Activated CD8-positive, alpha-beta T cell treated with anti-CD3 and anti-CD28 coated beads for 36 hours (primary cell): ENCODE results near the gene TMEM109. TPM values are rescaled to one million over a fixed set of nuclear protein-coding genes. Genes with fewer than 3 reads are reported as not detected.

ENCODE experiments used
- ATAC-seq: fragments of 200-7000 bp; cut with Tn5 transposase; one replicate; pipeline ENCODE4 v1.10.0; 2021; ENCODE audit warnings: mild to moderate bottlenecking, moderate library complexity
- CTCF ChIA-PET: fragments of 350-600 bp; sonication (Branson Sonifier 250); formaldehyde crosslinking; loops from one replicate; lab custom pipeline; 2021; ENCODE audit warnings: antibody characterized with exemption; lab: Charles Lee
- POLR2A ChIA-PET: fragments of 350-600 bp; sonication (Branson Sonifier 250); formaldehyde crosslinking; loops from one replicate; lab custom pipeline; 2021; ENCODE audit warnings: antibody characterized with exemption; lab: Charles Lee
- DNase-seq: peaks from one replicate; pipeline ENCODE4 v3.0.0-alpha.2; 2020
- H3K27ac Mint-ChIP-seq: one replicate; pipeline ENCODE4 v1.8.0; 2021; ENCODE audit warnings: mild to moderate bottlenecking, mixed read lengths
- H3K27me3 Mint-ChIP-seq: one replicate; pipeline ENCODE4 v1.8.0; 2021; ENCODE audit warnings: mixed read lengths
- H3K36me3 Mint-ChIP-seq: one replicate; pipeline ENCODE4 v1.8.0; 2021; ENCODE audit warnings: low read depth, mixed read lengths
- H3K4me1 Mint-ChIP-seq: one replicate; pipeline ENCODE4 v1.8.0; 2021; ENCODE audit warnings: low read depth, mixed read lengths
- H3K4me3 Mint-ChIP-seq: one replicate; pipeline ENCODE4 v1.8.0; 2021; ENCODE audit warnings: mild to moderate bottlenecking, moderate library complexity, mixed read lengths
- H3K9me3 Mint-ChIP-seq: one replicate; pipeline ENCODE4 v1.8.0; 2021; ENCODE audit warnings: mixed read lengths
- CTCF ChIP-seq: fragments of 200-600 bp; IDR thresholded peaks from one replicate; pipeline ENCODE4 v1.8.0; 2022; ENCODE audit warnings: antibody characterized with exemption, mild to moderate bottlenecking
- intact Hi-C: fragments of 100-400 bp; cut with micrococcal nuclease; formaldehyde crosslinking; loops from one replicate; pipeline ENCODE4 v1.10.0; 2022
- total RNA-seq, 2 experiments: library from RNA; stranded (reverse); gene quantifications; one replicate each; pipeline ENCODE4 v1.2.3, GENCODE V29; 2021

The TMEM109 gene
- total RNA-seq, 2 experiments from 2014 or later = 93.2 to 101 TPM

DNA sequence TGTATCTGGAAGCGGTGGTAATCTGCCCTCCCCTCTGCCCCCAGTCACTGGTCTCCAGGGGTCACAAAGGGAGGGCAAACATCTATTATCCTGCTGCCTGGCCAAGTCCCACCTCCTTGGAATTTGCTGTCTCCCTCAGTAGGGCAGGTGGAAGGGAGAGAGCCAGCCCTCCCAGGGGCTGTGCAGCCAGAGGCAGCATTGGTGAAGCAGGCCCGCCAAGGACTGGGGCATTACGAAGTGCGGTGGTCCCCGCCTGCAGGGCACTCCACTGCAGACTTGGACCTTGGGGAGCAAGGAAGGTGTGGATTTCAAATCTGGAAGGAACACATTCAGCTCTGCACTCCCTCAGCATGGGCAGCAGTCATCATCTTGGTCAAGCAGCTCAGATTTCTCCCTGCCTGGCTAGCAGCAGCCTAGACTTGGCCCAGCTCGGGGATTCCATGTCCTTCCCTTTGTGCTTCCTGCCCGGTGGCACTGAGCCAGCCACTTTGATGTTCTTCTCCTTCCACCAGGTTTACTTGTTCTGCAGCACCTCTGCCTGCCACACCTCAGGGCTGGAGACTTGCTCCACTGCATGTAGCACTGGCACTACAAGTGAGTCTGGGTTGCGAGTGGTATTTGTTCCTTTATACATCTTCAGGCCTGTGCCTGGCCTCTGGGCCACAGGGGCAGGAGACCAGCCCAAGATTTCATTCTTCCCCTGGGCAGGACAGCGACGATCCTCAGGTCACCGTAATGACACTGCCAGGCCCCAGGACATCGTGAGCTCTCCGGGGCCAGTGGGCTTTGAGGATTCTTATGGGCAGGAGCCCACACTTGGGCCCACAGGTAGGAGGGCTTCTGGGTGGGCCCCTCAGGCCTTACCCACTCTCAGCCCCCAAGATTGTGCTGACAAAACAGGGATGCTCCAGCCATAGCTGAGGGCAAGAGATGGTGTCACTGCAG is 39.3 kb upstream of the TMEM109 start:
- no peak for DNase-seq
- no peak overlapping the region for H3K4me3 Mint-ChIP-seq
- no peaks in the 10 kb centered on the region for H3K9me3 Mint-ChIP-seq
- POLR2A ChIA-PET = interaction anchor here (1.1 kb wide), 1 partner anchor 420 kb away, joined by 6 read pairs; no protein-coding TSS in a partner anchor
- H3K4me1 Mint-ChIP-seq = peaks cover 28% of the 10 kb centered on the region
- ATAC-seq = no peak
- no peak overlapping the region for H3K27ac Mint-ChIP-seq
- no peak for TF ChIP-seq CTCF
- CTCF ChIA-PET = interaction anchor here (0.8 to 5.0 kb wide), 2 partner anchors 13 to 25 kb away, joined by 3 to 19 read pairs; no protein-coding TSS in a partner anchor
- intact Hi-C loops = no loop called here
- no peaks in the 10 kb centered on the region for H3K36me3 Mint-ChIP-seq
- no peaks in the 10 kb centered on the region for H3K27me3 Mint-ChIP-seq

GRCh38 chr11:60875366-60876167 is 38.4 kb upstream of the TMEM109 start:
- Mint-ChIP-seq H3K36me3 (peaks cover 2% of the 10 kb centered on the region), H3K27ac (no peak overlapping the region), H3K9me3 (no peaks in the 10 kb centered on the region), H3K4me3 (no peak overlapping the region), H3K4me1 (peaks cover 24% of the 10 kb centered on the region), H3K27me3 (no peaks in the 10 kb centered on the region)
- CTCF ChIA-PET = interaction anchor here (0.6 to 5.0 kb wide), 4 partner anchors 12 to 45 kb away, joined by 3 to 19 read pairs (median 9); no protein-coding TSS in a partner anchor
- POLR2A ChIA-PET = interaction anchor here (1.1 kb wide), 1 partner anchor 419 kb away, joined by 6 read pairs; no protein-coding TSS in a partner anchor
- DNase-seq (no peak), ATAC-seq (no peak)
- no peak for TF ChIP-seq CTCF
- intact Hi-C loops = no loop called here

- TF ChIP-seq CTCF = no peak
- intact Hi-C loops = no loop called here
- ATAC-seq = no peak
- Mint-ChIP-seq H3K36me3 (peaks cover 4% of the 10 kb centered on the region), H3K27ac (no peak overlapping the region), H3K4me3 (no peak overlapping the region), H3K27me3 (no peaks in the 10 kb centered on the region), H3K9me3 (no peaks in the 10 kb centered on the region), H3K4me1 (peaks cover 21% of the 10 kb centered on the region)
- CTCF ChIA-PET = interaction anchor here (0.6 to 5.0 kb wide), 4 partner anchors 11 to 45 kb away, joined by 3 to 19 read pairs (median 9); no protein-coding TSS in a partner anchor
- DNase-seq = no peak
- POLR2A ChIA-PET = no interaction called here
Observed at GRCh38 chr11:60876168-60876485, 37.8 kb upstream of the TMEM109 start.

GRCh38 chr11:60878245-60879101 is 35.5 kb upstream of the TMEM109 start:
- peaks cover 4% of the 10 kb centered on the region for H3K4me1 Mint-ChIP-seq
- H3K9me3 Mint-ChIP-seq = no peaks in the 10 kb centered on the region
- intact Hi-C loops = no loop called here
- H3K27me3 Mint-ChIP-seq = no peaks in the 10 kb centered on the region
- no peak overlapping the region for H3K4me3 Mint-ChIP-seq
- ChIA-PET CTCF (interaction anchor here (0.9 to 5.0 kb wide), 4 partner anchors 9 to 103 kb away, joined by 3 to 19 read pairs (median 8); no protein-coding TSS in a partner anchor), POLR2A (no interaction called here)
- H3K27ac Mint-ChIP-seq = no peak overlapping the region
- ATAC-seq = no peak
- DNase-seq = no peak
- no peak for TF ChIP-seq CTCF
- peaks cover 15% of the 10 kb centered on the region for H3K36me3 Mint-ChIP-seq
